K562 (cell line): ENCODE results near the gene ADGRF5. TPM values are rescaled to one million over a fixed set of nuclear protein-coding genes. Genes with fewer than 3 reads are reported as not detected.

Experiments
- ZBTB40 ChIP-seq, 2 experiments: fragments of 450-650 bp in 1 of 2; sonication (generic) in 1 of 2; formaldehyde crosslinking in 1 of 2; IDR thresholded peaks; 2 replicates each; pipeline versions ENCODE4 v1.7.1 to v1.9.0; 2016 to 2022; ENCODE audit warnings: inconsistent platforms in 1 of 2, mild to moderate bottlenecking in 1 of 2, missing genetic modification reagents in 1 of 2
- polyA plus RNA-seq, 8 experiments: library from polyadenylated mRNA; depleted of rRNA in 4 of 8; stranded (reverse) in 5 of 8; unstranded in 3 of 8; fragments of >200 nt; fragmentation: Nextera tagmentation in 2 of 8; fragmentation: Illumina TruSeq in 1 of 8; extraction: Ambion mirVana in 2 of 8; extraction: Trizol in 1 of 8; gene quantifications; 2 replicates each; pipeline versions ENCODE4 v1.2.1 to v1.2.3, GENCODE V29; 2011 to 2014; ENCODE audit warnings: inconsistent platforms in 1 of 8, missing spikeins in 1 of 8
- total RNA-seq, 7 experiments: library from RNA; depleted of rRNA in 6 of 7; stranded (reverse); fragments of >200 nt in 6 of 7; fragmentation: Illumina TruSeq in 2 of 7; extraction: Trizol in 2 of 7; gene quantifications; 2 replicates each; pipeline versions ENCODE4 v1.2.1 to v1.2.3, GENCODE V29; 2011 to 2021; ENCODE audit warnings: low replicate concordance in 1 of 7

Gene ADGRF5
- total and polyA plus RNA-seq, 9 of the 15 experiments (the other 6 are each of a cell fraction or from before 2014, with no cell fraction given), result 0.07 TPM; not detected in 8

GRCh38 chr6:46948699-46949098 lies 27.0 kb upstream of the ADGRF5 start (continued):
- no peak for TF ChIP-seq ZBTB40 (IDR thresholded peaks at IDR 0.05)
- no peak for TF ChIP-seq ZBTB40 (CRISPR knock-in tag; IDR thresholded peaks at IDR 0.05)
